Measurements from ENCODE around the gene PKIG. TPM values are rescaled to one million over a fixed set of nuclear protein-coding genes. Genes with fewer than 3 reads are reported as not detected.
A peak's percentile ranks its signal among the peaks of the same experiment; 100 is the strongest.

The PKIG gene
- total RNA-seq, 2 donors from 2014 or later = 24.4 to 46.1 TPM

- DNase-seq = no peak
- Histone ChIP-seq H3K4me3 (no peak overlapping the region), H3K27me3 (no peaks in the 10 kb centered on the region), H3K36me3 (no peaks in the 10 kb centered on the region), H3K4me1 (peaks cover 12% of the 10 kb centered on the region), H3K27ac (peak overlapping the region; percentile 63), H3K9ac (ENCODE audit: low read depth in 2 of 2, low read length in 2 of 2) (peak overlapping the region in 1 of 2 donors; percentile 20), H3K9me3 (no peaks in the 10 kb centered on the region)
- no peak for TF ChIP-seq CTCF (IDR thresholded peaks at IDR 0.05)
- intact Hi-C loops (cut with DNase I) = no loop called here
Observed at GRCh38 chr20:44644230-44644617, 61.8 kb downstream of the PKIG start.

GRCh38 chr20:44644667-44645131, 62.3 kb downstream of the PKIG start:
- H3K4me1 ChIP-seq = peaks cover 12% of the 10 kb centered on the region
- no peaks in the 10 kb centered on the region for H3K36me3 ChIP-seq
- H3K27ac ChIP-seq = peak overlapping the region; percentile 63
- H3K4me3 ChIP-seq = no peak overlapping the region
- no peak for TF ChIP-seq CTCF (IDR thresholded peaks at IDR 0.05)
- intact Hi-C loops (cut with DNase I) = no loop called here
- H3K9me3 ChIP-seq = no peaks in the 10 kb centered on the region
- H3K27me3 ChIP-seq = no peaks in the 10 kb centered on the region
- H3K9ac ChIP-seq (ENCODE audit: low read depth in 2 of 2, low read length in 2 of 2) = no peak overlapping the region
- no peak for DNase-seq

GRCh38 chr20:44646023-44646640, 63.8 kb downstream of the PKIG start:
- intact Hi-C loops (cut with DNase I) = no loop called here
- Histone ChIP-seq H3K36me3 (no peaks in the 10 kb centered on the region), H3K27me3 (no peaks in the 10 kb centered on the region), H3K4me1 (peaks cover 16% of the 10 kb centered on the region), H3K9me3 (no peaks in the 10 kb centered on the region), H3K9ac (ENCODE audit: low read depth in 2 of 2, low read length in 2 of 2) (peak overlapping the region; percentile 35), H3K4me3 (no peak overlapping the region), H3K27ac (peak overlapping the region; percentile 51)
- no peak for DNase-seq
- TF ChIP-seq CTCF (IDR thresholded peaks at IDR 0.05) = no peak

GRCh38 chr20:44646641-44647274, 64.4 kb downstream of the PKIG start:
- Histone ChIP-seq H3K9ac (ENCODE audit: low read depth in 2 of 2, low read length in 2 of 2) (peak overlapping the region; percentile 21 to 35), H3K27ac (peak overlapping the region; percentile 51), H3K36me3 (no peaks in the 10 kb centered on the region), H3K9me3 (no peaks in the 10 kb centered on the region), H3K27me3 (no peaks in the 10 kb centered on the region), H3K4me1 (peaks cover 17% of the 10 kb centered on the region), H3K4me3 (no peak overlapping the region)
- no peak for DNase-seq
- intact Hi-C loops (cut with DNase I) = no loop called here
- TF ChIP-seq CTCF (IDR thresholded peaks at IDR 0.05) = no peak

GRCh38 chr20:44648068-44648467, 65.7 kb downstream of the PKIG start:
- H3K9ac ChIP-seq (ENCODE audit: low read depth in 2 of 2, low read length in 2 of 2) = no peak overlapping the region
- no peaks in the 10 kb centered on the region for H3K9me3 ChIP-seq
- no peaks in the 10 kb centered on the region for H3K27me3 ChIP-seq
- DNase-seq = no peak
- no peaks in the 10 kb centered on the region for H3K36me3 ChIP-seq
- intact Hi-C loops (cut with DNase I) = no loop called here
- H3K4me3 ChIP-seq = no peak overlapping the region
- no peak overlapping the region for H3K27ac ChIP-seq
- H3K4me1 ChIP-seq = peaks cover 5% of the 10 kb centered on the region
- no peak for TF ChIP-seq CTCF (IDR thresholded peaks at IDR 0.05)

Data from colonic mucosa (tissue), 4 donors.